H1 (cell line): ENCODE measurements around the gene UVRAG. TPM values are rescaled to one million over a fixed set of nuclear protein-coding genes. Genes with fewer than 3 reads are reported as not detected.

Experiments used
- CTCF ChIA-PET: fragments of 300-600 bp; sonication (Branson Sonifier 250); formaldehyde crosslinking; loops from one replicate; lab custom pipeline; 2021; ENCODE audit not compliant: partially characterized antibody; lab: Charles Lee
- POLR2A ChIA-PET: fragments of 300-600 bp; sonication (Branson Sonifier 250); formaldehyde crosslinking; loops from one replicate; lab custom pipeline; 2021; ENCODE audit warnings: inconsistent platforms; ENCODE audit not compliant: partially characterized antibody; lab: Charles Lee
- DNase-seq, 2 experiments: peaks; one replicate each; pipeline versions ENCODE4 v3.0.0 to v3.0.0-alpha.2; 2010 to 2022; ENCODE audit warnings: low spot score in 2 of 2, low read depth in 1 of 2, mixed read lengths in 1 of 2
- FAIRE-seq: peaks from 2 replicates; lab custom pipeline; 2011; peaks lifted over from hg19 to GRCh38; lab: Jason Lieb, UNC
- H2AFZ ChIP-seq: 2 replicates; pipeline ENCODE4 v1.8.1; 2012; ENCODE audit warnings: low read length, inconsistent platforms
- H2AK5ac ChIP-seq: 2 replicates; pipeline ENCODE4 v1.6.1; 2013; ENCODE audit warnings: low read depth, low read length
- H2BK120ac ChIP-seq: replicated peaks from 2 replicates; pipeline ENCODE3; 2013; ENCODE audit warnings: low read depth, low read length, inconsistent platforms
- H2BK12ac ChIP-seq: 2 replicates; pipeline ENCODE4 v1.6.1; 2013; ENCODE audit warnings: low read depth, low read length
- H2BK15ac ChIP-seq: 2 replicates; pipeline ENCODE4 v1.6.1; 2013; ENCODE audit warnings: low read length
- H2BK20ac ChIP-seq: 2 replicates; pipeline ENCODE4 v1.6.1; 2013; ENCODE audit warnings: low read length
- H2BK5ac ChIP-seq: 2 replicates; pipeline ENCODE4 v1.6.1; 2013; ENCODE audit warnings: low read depth, low read length
- H3K14ac ChIP-seq: 2 replicates; pipeline ENCODE4 v1.6.1; 2013; ENCODE audit warnings: inconsistent platforms; ENCODE audit not compliant: insufficient read length
- H3K18ac ChIP-seq: 2 replicates; pipeline ENCODE4 v1.6.1; 2013; ENCODE audit warnings: low read length; ENCODE audit errors: extremely low read depth
- H3K23ac ChIP-seq: 2 replicates; pipeline ENCODE4 v1.6.1; 2013; ENCODE audit warnings: inconsistent platforms; ENCODE audit not compliant: insufficient read length
- H3K23me2 ChIP-seq: 2 replicates; pipeline ENCODE4 v1.6.1; 2013; ENCODE audit warnings: low read depth, low read length
- H3K27ac ChIP-seq: 2 replicates; pipeline ENCODE4 v1.6.1; 2011; ENCODE audit warnings: low read depth, low read length, inconsistent platforms
- H3K27me3 ChIP-seq, 4 experiments: replicated peaks in 1 of 4; 1 replicate in 1 of 4; 2 replicates in 3 of 4; pipeline versions ENCODE4 v1.6.1 to v1.8.1; 2011 to 2013; ENCODE audit warnings: low read length in 3 of 4, mild to moderate bottlenecking in 3 of 4, inconsistent platforms in 2 of 4, mixed read lengths in 2 of 4, moderate library complexity in 1 of 4; ENCODE audit not compliant: control insufficient read depth in 3 of 4, insufficient read depth in 3 of 4; ENCODE audit errors: extremely low read depth in 1 of 4
- H3K36me3 ChIP-seq, 4 experiments: 2 replicates each; pipeline versions ENCODE4 v1.6.1 to v1.8.1; 2011 to 2013; ENCODE audit warnings: mild to moderate bottlenecking in 4 of 4, low read length in 3 of 4, moderate library complexity in 2 of 4, control low read depth in 1 of 4, inconsistent platforms in 1 of 4; ENCODE audit not compliant: insufficient read depth in 4 of 4, control insufficient read depth in 2 of 4
- H3K4ac ChIP-seq: replicated peaks from 2 replicates; pipeline ENCODE3; 2013; ENCODE audit warnings: low read length, low read depth, mixed read lengths, inconsistent platforms; ENCODE audit not compliant: insufficient read length
- H3K4me1 ChIP-seq, 4 experiments: replicated peaks in 1 of 4; 1 replicate in 1 of 4; 2 replicates in 3 of 4; pipeline versions ENCODE4 v1.6.1 to v1.8.1; 2011 to 2013; ENCODE audit warnings: low read length in 3 of 4, inconsistent platforms in 2 of 4, mixed read lengths in 1 of 4; ENCODE audit not compliant: insufficient read depth in 4 of 4, control insufficient read depth in 3 of 4
- H3K4me2 ChIP-seq, 2 experiments: 2 replicates each; pipeline versions ENCODE4 v1.6.1 to v1.8.1; 2011 to 2013; ENCODE audit warnings: low read depth in 2 of 2, low read length in 2 of 2, control low read depth in 1 of 2, inconsistent platforms in 1 of 2, mild to moderate bottlenecking in 1 of 2; ENCODE audit not compliant: insufficient read depth in 1 of 2
- H3K4me3 ChIP-seq, 4 experiments: fragments of 200-600, 300-600 bp in 1 of 4; sonication (generic), shearing (Covaris generic), sonication (Bioruptor Twin) in 1 of 4; 2 replicates each; pipeline versions ENCODE4 v1.5.1 to v1.8.1; 2011 to 2016; ENCODE audit warnings: low read length in 4 of 4, low read depth in 3 of 4, control low read depth in 2 of 4, inconsistent platforms in 2 of 4, mild to moderate bottlenecking in 2 of 4, mixed read lengths in 1 of 4, moderate library complexity in 1 of 4; ENCODE audit not compliant: insufficient read depth in 2 of 4; ENCODE audit errors: extremely low read depth in 1 of 4
- H3K56ac ChIP-seq: replicated peaks from 2 replicates; pipeline ENCODE3; 2013; ENCODE audit warnings: low read depth, mild to moderate bottlenecking, mixed read lengths, low read length, inconsistent platforms; ENCODE audit not compliant: insufficient read length
- H3K79me1 ChIP-seq: 2 replicates; pipeline ENCODE4 v1.6.1; 2013; ENCODE audit warnings: low read depth, low read length, control low read depth
- H3K79me2 ChIP-seq, 2 experiments: 2 replicates each; pipeline versions ENCODE4 v1.6.1 to v1.8.1; 2012 to 2013; ENCODE audit warnings: low read length in 2 of 2, mild to moderate bottlenecking in 2 of 2, inconsistent platforms in 1 of 2; ENCODE audit not compliant: insufficient read depth in 2 of 2, control insufficient read depth in 1 of 2
- H3K9ac ChIP-seq, 4 experiments: replicated peaks in 1 of 4; 1 replicate in 1 of 4; 2 replicates in 3 of 4; pipeline versions ENCODE4 v1.6.1 to v1.8.1; 2011 to 2013; ENCODE audit warnings: low read depth in 3 of 4, low read length in 3 of 4, control low read depth in 2 of 4, mild to moderate bottlenecking in 2 of 4, moderate library complexity in 2 of 4, inconsistent platforms in 1 of 4; ENCODE audit errors: extremely low read depth in 1 of 4
- H3K9me3 ChIP-seq, 2 experiments: 2 replicates each; pipeline versions ENCODE4 v1.6.1 to v1.8.1; 2012 to 2013; ENCODE audit warnings: mild to moderate bottlenecking in 2 of 2, moderate library complexity in 2 of 2, control low read depth in 1 of 2, inconsistent platforms in 1 of 2, low read depth in 1 of 2, low read length in 1 of 2, mixed read lengths in 1 of 2; ENCODE audit not compliant: insufficient read depth in 2 of 2
- H4K20me1 ChIP-seq, 2 experiments: replicated peaks in 1 of 2; 2 replicates each; pipeline versions ENCODE3 to v1.8.1; 2011 to 2013; ENCODE audit warnings: inconsistent platforms in 2 of 2, low read length in 2 of 2, mild to moderate bottlenecking in 1 of 2; ENCODE audit not compliant: insufficient read depth in 2 of 2, control insufficient read depth in 1 of 2
- H4K5ac ChIP-seq: 2 replicates; pipeline ENCODE4 v1.6.1; 2013; ENCODE audit warnings: low read length, low read depth, mixed read lengths, inconsistent platforms; ENCODE audit not compliant: insufficient read length
- H4K8ac ChIP-seq: 2 replicates; pipeline ENCODE4 v1.8.0; 2013; ENCODE audit warnings: mild to moderate bottlenecking, moderate library complexity, low read length, inconsistent platforms; ENCODE audit not compliant: insufficient read depth; ENCODE audit errors: extremely low read depth
- H4K91ac ChIP-seq: replicated peaks from 2 replicates; pipeline ENCODE3; 2013; ENCODE audit warnings: low read length, mixed read lengths, inconsistent platforms; ENCODE audit not compliant: insufficient read length
- MAFK ChIP-seq: IDR thresholded peaks from 2 replicates; pipeline ENCODE4 v1.6.1; 2012; ENCODE audit warnings: low read depth, mild to moderate bottlenecking, improper control_type of control experiment, low read length
- RBBP5 ChIP-seq: IDR thresholded peaks from 2 replicates; pipeline ENCODE4 v1.7.1; 2012; ENCODE audit warnings: low read depth, mild to moderate bottlenecking, inconsistent platforms, low read length, moderate library complexity, borderline replicate concordance
- TCF12 ChIP-seq: IDR thresholded peaks from 2 replicates; pipeline ENCODE4 v1.6.1; 2011; ENCODE audit warnings: low read depth, mild to moderate bottlenecking, low read length
- WGBS, 2 experiments: shearing (Covaris generic) in 1 of 2; methylation state at CpG; one replicate each; pipeline versions ENCODE4 v1.1.6 to v1.1.7; 2013 to 2015; ENCODE audit warnings: low lambda C conversion rate in 2 of 2, mixed read lengths in 2 of 2, inconsistent platforms in 1 of 2, low coverage in 1 of 2, missing lambda C conversion rate in 1 of 2; ENCODE audit not compliant: insufficient replicate concordance in 2 of 2, insufficient coverage in 1 of 2, insufficient read length in 1 of 2; ENCODE audit errors: extremely low coverage in 1 of 2, missing lambda C conversion rate in 1 of 2; 5-methylcytosine and 5-hydroxymethylcytosine counted together
- polyA plus RNA-seq, 7 experiments: library from polyadenylated mRNA; depleted of rRNA in 3 of 7; stranded (reverse) in 5 of 7; unstranded in 2 of 7; fragments of >200 nt in 5 of 7; fragments of 200-250 nt in 2 of 7; gene quantifications; 1 replicate in 5 of 7; 2 replicates in 1 of 7; 4 replicates in 1 of 7; pipeline versions ENCODE4 v1.2.1 to v1.2.3, GENCODE V29; 2011 to 2013; ENCODE audit warnings: missing spikeins in 2 of 7, mixed read lengths in 2 of 7
- total RNA-seq: library from RNA; stranded (reverse); fragmentation: NEBNext Ultra II Directional; extraction: Animal tissue kit (Norgen Biotek cat#: 25700); gene quantifications from 2 replicates; pipeline ENCODE4 v1.2.1, GENCODE V29; 2021

The UVRAG gene
- total and polyA plus RNA-seq, 2 of the 8 experiments (the other 6 are each of a cell fraction or from before 2014, with no cell fraction given) = 5.5 to 14.7 TPM

GRCh38 chr11:76148941-76149613, 334.1 kb downstream of the UVRAG start:
- POLR2A ChIA-PET = no interaction called here
- TF ChIP-seq RBBP5 (no peak), MAFK (no peak), TCF12 (no peak)
- TF ChIP-seq, all 59 proteins: peak for 0
- Histone ChIP-seq H2BK5ac (no peak overlapping the region), H3K27me3 (peaks cover 0 to 14% (median 11%) of the 10 kb centered on the region in 4 experiments; a peak in 5 of 7 replicates), H3K56ac (no peak overlapping the region), H3K18ac (no peak overlapping the region), H4K20me1 (no peaks in the 10 kb centered on the region), H3K23ac (no peak overlapping the region), H3K9ac (no peak overlapping the region), H3K27ac (no peak overlapping the region), H2BK12ac (no peak overlapping the region), H3K9me3 (no peaks in the 10 kb centered on the region), H3K79me2 (no peaks in the 10 kb centered on the region), H2BK20ac (no peak overlapping the region), H2BK15ac (no peak overlapping the region), H2BK120ac (no peak overlapping the region), H3K4ac (no peak overlapping the region), H2AK5ac (no peak overlapping the region), H4K91ac (no peak overlapping the region), H3K4me2 (no peak overlapping the region), H3K23me2 (no peaks in the 10 kb centered on the region), H3K4me1 (peaks cover 0 to 3% (median 2%) of the 10 kb centered on the region in 4 experiments; a peak in 2 of 7 replicates), H4K5ac (no peak overlapping the region), H4K8ac (no peak overlapping the region), H3K36me3 (no peaks in the 10 kb centered on the region), H3K14ac (no peak overlapping the region), H2AFZ (no peak overlapping the region), H3K4me3 (no peak overlapping the region), H3K79me1 (no peaks in the 10 kb centered on the region)
- CTCF ChIA-PET = interaction anchor here (0.8 to 2.3 kb wide), 4 partner anchors 59 to 252 kb away, joined by 3 to 13 read pairs (median 6); no protein-coding TSS in a partner anchor
- DNase-seq (no peak), FAIRE-seq (no peak)
- 85% methylated on average over 17 of the region's 17 CpGs; no CpG with 5 or more reads in 1 of the 2 experiments for WGBS, 2 experiments
